GM19467 (cell line): ENCODE data around the gene CFAP99.
A peak's percentile ranks its signal among the peaks of the same experiment; 100 is the strongest.

Experiments
- ATAC-seq: cut with Tn5 transposase; IDR thresholded peaks from one replicate; pipeline ENCODE4 v1.9.1; 2021; ENCODE audit warnings: mild to moderate bottlenecking, moderate library complexity; ENCODE audit not compliant: unreplicated experiment

Gene CFAP99

DNA sequence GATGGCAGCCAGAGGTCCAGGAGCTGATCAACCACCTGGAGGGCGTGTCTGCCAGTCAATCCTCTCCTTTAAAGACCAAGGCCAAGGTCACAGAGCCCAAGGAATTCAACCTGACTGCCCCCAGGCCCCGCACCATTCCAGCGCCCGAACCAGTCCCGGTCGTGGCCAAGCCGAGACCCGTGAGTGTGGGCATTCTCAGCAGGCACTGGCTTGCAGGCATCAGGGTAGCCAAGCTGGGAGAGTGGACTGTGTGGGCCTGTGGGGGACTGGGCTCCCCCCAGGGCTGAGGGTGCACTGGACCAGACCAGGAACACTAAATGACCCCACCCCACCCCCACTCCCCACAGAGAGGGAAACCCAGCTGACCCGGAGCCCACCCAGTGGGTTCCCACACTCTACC is 26.4 kb downstream of the CFAP99 start:
- ATAC-seq = no peak

DNA sequence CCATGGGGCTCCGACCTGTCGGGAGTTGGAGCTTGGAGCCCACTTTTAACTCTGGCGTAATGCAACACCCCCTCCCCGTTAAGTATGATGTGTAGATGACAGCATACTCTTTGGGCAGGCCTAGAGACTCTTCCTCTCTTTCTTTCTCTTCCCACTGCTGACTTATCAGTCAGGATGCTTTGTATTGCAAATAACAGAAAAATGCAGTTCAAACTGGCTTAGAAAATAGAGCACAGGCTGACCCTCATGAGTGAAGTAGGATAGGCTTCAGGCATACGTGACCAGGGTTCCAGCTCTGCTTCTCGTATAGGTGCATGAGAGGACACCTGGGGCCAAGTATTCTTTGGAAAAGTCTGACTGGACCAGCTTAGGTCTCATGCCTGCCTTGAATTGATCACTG is 26.8 kb downstream of the CFAP99 start:
- ATAC-seq = no peak

DNA sequence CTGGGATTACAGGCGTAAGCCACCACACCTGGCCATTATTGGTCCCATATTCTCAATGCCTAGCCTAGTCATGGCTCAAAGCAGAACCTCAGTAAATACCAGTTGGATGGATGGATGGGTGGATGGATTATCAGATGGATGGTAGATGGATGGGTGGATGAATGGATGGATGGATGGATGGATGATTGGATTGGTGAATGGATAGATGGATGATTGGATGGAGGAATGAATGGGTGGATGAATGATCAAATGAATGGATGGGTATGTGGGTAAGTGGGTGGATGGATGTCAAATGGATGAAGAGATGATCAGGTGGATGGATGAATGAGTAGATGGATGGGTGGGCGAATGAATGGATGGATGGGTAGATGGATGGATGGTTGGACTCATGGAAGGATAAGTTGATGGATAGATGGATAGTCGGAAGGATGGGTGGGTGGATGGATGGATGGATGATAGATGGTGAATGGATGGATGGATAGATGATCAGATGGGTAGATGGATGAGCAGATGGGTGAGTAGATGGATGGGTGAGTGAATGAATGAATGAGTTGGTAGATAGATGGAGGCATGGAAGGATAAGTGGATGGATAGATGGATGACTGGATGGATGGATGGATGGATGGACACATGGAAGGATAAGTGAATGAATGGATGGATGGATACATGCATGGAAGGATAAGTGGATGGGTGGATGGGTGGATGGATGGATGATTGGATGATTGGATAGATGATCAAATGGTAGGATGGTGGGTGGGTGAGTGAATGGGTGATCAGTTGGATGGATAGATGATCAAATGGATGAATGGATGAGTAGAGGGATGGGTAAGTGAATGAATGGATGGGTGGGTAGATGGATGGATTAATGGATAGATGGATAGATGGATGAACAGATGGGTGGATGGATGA is 28.2 kb downstream of the CFAP99 start:
- no peak for ATAC-seq

GRCh38 chr4:2448589-2448988 is 29.8 kb downstream of the CFAP99 start:
- no peak for ATAC-seq

- ATAC-seq = no peak
Measured at GRCh38 chr4:2449051-2449450, 30.3 kb downstream of the CFAP99 start.

- no peak for ATAC-seq
Measured at GRCh38 chr4:2449511-2450392, 31.0 kb downstream of the CFAP99 start.

DNA sequence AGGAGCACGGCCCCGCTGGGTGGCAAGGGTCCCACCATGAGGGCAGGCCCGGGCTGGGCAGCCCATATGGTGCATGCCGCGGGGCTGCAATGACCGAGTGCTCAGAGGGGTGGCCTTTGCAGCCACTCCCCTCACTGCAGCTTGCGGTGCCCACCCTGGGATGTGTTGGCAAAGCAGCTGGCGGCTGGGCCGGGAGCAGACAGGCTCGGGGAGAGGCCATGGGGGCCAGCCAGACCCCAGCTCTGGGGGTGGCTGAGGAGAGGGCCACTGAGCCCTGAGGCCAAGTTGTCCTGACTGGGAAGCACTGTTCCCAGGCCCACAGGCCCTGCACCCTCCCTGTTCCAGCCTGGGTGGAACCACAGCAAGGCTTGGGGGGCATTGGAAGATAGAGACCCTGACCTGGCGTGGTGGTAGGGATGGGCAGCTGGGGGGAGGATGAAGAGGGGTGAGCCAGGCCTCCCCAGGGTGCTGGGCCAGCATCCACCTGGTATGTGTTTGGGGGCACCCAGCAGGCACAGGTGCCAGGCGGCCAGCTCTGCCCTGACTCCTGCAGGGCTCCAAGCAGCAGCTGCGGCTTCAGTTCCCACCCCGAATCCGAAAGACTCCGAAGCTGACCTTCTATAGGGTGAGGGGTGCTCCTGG is 31.8 kb downstream of the CFAP99 start:
- no peak for ATAC-seq

- no peak for ATAC-seq
Measured at GRCh38 chr4:2451036-2451520, 32.3 kb downstream of the CFAP99 start.

DNA sequence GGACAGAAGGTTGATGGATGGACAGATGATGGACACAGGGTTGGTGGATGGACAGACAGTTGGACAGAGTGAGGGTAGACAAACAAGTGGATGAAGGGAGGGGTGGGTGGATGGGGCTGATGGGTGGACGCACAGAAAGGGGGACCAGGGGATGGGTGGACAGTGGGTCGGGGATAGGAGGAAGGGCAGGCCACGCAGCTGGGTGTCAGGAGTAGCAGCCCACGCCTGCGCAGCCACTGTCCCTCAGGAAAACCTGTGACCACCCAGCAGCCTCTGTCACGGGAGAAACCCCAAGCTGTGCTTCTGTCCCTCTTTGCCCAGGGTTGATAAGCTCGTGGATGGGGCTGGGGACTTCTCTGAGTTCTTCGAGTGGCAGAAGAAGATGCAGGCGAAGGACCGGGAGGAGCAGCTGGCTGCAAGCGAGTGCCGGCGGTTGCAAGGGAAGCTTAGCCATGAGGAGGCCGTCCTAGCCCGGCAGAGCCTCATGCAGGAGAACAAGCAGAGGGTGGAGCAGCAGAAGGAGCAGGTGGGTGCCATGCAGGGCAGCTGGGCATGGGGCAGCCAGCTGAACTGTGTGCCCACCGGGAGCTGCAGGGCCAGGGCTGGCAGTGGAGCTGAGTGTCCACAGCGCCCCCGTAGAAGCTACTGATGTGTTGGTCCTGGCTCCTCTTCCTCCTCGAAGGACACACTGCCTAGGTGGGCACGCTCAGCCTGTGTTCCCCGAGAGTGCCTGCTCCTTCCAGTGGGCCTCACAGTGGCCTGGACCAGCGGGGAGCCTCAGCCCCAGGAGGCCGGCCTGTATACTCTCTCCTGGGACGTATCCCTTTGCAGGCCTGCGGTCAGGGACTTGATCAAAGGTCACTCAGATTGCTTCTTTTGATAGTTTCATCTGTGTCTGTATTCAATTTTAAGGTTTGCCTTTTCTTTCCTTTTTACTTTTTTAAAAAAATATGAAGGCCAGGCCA is 33.3 kb downstream of the CFAP99 start:
- no peak for ATAC-seq

DNA sequence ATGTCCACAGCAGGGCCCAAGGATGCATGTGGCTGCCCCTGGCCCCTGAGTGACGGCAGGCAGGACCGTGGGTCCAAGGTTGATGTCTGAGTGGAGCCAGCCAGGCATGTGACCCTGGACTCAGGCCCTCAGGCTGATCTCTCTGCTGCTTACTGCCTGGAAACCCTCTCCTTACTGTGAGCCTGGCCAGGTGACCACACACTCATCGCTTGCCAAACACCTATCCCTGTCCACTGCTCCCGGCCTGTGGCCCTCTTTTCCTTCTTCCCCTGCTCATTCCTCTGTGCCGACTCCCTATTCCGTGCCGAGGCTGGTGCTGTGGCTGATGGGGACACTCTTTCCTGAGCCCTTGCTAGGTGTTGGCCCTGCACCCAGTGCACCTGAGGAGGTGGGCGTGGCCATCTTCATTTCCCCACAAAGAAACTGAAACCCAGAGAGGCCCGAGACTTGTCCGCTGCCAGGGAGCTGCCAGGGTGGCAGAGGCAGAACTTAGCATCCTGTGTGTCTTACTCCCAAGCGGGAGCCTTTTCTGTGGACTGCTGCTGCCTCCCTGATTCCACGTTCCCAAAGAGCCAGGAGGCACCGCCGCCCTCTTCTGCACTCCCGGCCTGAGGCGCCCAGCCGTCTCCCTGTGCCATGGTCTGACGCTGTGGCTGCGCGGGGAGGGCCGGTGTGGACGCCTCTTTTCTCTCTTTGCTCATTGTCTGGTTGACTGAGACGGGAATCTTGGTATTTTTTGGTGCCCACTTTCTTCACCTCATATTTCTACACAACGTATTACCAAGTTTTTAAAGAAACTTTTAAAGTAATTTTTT is 38.9 kb downstream of the CFAP99 start:
- no peak for ATAC-seq

DNA sequence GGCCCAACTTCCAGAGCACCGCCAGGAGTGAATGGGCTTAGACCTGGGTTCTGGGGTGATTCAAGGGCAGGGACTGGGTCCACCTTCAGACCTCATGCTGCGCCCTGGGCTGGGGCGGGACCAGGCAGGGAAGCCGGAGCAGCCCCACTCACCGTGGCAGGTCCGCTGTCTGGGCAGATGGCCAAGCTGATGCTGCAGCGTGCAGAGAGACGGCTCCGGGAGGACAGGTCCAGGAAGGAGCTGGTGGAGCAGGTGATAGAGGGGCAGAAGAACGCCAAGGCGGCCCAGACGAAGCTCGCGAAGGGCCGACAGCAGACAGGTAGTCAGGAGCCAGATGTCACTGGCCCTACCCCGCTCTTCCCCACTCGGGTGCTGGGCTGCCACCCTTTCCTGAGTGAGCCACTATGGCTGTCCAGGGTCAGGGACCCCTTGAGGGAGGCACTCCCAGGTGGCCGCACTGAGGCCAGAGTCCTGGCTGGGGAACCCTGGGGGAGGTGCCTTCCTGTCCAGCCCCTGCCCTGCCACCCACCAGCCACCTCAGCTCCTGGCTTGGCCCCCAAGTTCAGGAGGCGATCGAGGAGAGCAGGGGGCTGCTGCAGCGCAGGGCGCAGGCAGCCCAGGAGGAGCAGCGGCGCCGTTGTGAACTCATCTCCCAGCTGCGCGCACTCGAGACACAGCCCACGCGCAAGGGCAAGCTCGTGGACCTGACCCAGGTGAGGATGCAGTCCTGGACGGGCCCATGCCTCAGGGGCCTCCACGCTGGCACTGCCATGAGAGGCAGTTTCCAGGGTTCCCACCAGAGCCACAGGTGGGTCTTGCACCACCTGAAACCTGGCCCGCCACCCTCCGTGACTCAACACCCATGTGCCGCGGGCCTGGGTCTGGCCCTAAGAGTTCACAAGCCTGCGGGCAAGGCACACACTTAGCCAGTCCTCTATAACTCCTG is 40.1 kb downstream of the CFAP99 start:
- no peak for ATAC-seq

GRCh38 chr4:2459589-2460349 is 41.0 kb downstream of the CFAP99 start:
- ATAC-seq = no peak

- no peak for ATAC-seq
Measured at GRCh38 chr4:2461246-2461960, 42.6 kb downstream of the CFAP99 start.

DNA sequence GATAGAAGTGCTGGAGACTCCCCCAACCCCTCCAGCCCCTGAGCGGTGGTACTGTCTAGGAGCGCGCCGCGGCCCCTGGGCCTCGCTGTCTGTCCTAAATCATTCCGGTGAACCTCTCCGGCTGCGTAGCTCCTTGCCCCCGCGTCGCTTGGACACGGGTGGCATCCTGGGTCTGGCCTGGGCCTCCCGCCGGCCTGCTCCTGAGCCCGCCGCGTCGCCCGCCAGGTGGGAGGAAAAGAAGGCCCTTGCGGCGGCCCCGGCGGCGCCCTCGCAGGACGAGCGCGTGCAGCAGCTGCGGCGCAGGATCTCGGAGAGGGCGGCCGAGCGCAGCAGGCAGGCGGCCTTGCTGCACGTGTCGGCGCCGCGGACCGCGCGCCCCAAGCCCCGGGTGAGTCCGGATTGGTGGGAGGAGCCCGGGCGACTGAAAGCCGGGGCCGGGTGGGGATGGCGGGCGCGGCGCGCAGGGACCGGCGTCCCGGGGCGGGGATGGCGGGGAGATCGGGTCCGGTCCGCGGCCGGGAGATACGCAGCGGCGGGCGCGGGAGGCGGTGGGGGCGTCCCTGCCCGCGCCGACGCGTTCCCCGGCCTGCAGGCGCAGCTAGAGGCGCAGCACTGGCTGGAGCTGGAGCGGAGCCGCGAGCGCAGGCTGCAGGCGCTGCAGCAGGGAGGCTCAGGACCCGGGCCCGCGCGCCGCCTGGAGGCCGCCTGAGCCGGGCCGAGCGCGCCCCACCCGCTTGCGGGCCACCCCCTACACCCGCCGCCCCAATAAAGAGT is 43.6 kb downstream of the CFAP99 start:
- peak; percentile 63 for ATAC-seq

GRCh38 chr4:2462992-2463762 is 44.4 kb downstream of the CFAP99 start:
- no peak for ATAC-seq
